ENCODE measurements around the gene PSKH1.
"Not testable (repeated sequence)": the region's sequence is repeated elsewhere in the genome, so short reads cannot be mapped to it uniquely, and the experiment has no call there.

Gene PSKH1

DNA sequence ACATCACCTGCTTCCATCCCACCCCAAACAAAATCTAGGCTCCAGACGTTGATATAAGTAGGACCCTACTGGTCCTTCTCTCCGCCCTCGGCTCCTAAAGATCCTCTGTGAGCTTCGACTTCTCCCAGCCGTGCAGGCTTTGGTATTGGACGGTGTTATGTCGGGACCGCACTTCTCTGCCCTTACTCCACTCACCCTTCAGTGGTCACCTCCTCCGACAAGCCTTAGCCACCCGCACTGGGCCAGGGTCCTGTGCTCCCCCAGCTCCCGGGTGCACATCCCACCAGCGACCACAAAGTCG, 42.0 kb downstream of the PSKH1 start:
- no peak for DNase-seq (ENCODE audit: low read depth)
- H3K4me3 ChIP-seq (ENCODE audit: low read depth, low read length): peak overlapping the region; percentile 88
- TF ChIP-seq, protein P1, sequence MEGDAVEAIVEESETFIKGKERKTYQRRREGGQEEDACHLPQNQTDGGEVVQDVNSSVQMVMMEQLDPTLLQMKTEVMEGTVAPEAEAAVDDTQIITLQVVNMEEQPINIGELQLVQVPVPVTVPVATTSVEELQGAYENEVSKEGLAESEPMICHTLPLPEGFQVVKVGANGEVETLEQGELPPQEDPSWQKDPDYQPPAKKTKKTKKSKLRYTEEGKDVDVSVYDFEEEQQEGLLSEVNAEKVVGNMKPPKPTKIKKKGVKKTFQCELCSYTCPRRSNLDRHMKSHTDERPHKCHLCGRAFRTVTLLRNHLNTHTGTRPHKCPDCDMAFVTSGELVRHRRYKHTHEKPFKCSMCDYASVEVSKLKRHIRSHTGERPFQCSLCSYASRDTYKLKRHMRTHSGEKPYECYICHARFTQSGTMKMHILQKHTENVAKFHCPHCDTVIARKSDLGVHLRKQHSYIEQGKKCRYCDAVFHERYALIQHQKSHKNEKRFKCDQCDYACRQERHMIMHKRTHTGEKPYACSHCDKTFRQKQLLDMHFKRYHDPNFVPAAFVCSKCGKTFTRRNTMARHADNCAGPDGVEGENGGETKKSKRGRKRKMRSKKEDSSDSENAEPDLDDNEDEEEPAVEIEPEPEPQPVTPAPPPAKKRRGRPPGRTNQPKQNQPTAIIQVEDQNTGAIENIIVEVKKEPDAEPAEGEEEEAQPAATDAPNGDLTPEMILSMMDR (IDR thresholded peaks at IDR 0.05; ENCODE audit: insufficient read depth, low read depth, low read length, missing control alignments): no peak

DNA sequence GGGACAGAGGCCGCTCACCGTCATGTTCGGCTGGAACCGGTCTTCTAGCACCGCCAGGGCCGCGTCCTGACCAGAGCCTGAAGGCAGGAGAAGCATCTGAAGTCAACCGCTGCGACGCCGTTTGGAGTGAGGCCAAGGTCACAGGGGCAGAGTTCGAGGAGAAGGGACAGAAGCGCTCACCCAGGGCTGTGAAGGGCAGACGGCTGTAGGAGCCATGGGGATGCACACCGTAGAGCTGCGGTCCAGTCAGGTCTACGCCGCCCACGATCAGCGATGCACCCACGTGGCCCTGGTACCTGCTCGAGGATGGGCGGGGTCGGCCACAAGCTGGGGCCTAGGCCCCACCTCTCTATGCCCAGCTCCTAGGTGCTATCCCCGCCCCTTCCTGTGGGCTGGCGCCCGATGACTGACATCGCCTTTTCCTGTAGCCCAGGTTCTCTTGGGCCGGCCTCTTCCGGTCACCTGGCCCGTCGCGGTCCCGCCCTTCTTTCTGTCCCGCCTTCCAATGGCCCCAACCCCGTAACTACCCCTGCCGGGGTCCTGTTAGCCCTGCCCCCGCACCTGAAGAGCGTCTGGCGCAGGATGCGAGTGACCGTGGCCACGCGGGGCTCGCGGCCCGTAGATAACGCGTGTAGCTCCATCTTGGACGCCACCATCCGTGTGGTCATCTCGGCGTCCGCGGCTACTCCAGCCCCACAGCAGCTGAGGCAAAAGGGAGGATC, 42.5 kb downstream of the PSKH1 start:
- DNase-seq (ENCODE audit: low read depth): peak; percentile 97
- H3K4me3 ChIP-seq (ENCODE audit: low read depth, low read length): peak overlapping the region; percentile 88
- TF ChIP-seq, protein P1 (IDR thresholded peaks at IDR 0.05; ENCODE audit: insufficient read depth, low read depth, low read length, missing control alignments): no peak

DNA sequence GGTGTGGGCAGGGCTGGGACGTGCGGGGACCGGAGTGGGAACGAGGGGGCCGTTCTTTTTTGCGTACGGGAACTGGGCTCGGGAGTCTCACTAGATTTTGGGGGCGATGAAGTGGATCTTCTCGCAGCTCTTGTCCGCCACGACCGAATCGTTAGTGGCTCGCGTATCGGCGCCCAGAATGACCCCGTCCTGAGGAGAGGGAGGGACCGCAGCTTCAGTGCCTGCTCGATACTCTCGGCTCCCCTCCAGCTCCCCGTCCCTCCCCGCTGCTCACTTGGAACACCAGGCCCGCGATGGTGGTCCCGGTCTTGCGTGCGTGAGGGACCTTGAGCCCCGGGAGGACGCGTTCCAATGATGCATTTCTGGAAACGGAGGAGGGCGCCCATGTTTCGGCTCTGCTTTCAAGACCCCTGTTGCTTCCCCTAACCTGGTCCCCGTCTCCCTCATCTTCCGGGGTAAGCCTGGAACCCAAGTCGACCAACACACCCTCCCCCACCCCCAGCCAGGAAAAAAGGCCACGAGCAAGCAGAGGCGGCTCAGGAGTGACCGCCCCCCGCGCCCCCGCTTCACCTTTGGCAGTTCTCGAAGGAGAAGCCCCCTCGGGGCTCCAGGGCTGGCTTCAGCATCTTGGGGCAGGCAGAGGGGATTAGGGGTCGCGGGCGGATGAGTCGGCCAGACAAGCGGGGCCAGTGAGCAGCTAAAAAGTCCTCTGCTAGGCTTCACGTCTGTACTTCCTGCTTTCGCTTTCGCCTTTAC, 43.2 kb downstream of the PSKH1 start, which contains the start of gene PSMB10:
TSS of gene PSMB10 (minus strand) at position 727 of the 756 bp plus-strand sequence. CDS start at position 626, 101 bp downstream.
- peak within 1 kb of the TSS; percentile 88 for H3K4me3 ChIP-seq (ENCODE audit: low read depth, low read length)
- peak; percentile 64 for DNase-seq (ENCODE audit: low read depth)
- TF ChIP-seq, protein P1 (IDR thresholded peaks at IDR 0.05; ENCODE audit: insufficient read depth, low read depth, low read length, missing control alignments): no peak

DNA sequence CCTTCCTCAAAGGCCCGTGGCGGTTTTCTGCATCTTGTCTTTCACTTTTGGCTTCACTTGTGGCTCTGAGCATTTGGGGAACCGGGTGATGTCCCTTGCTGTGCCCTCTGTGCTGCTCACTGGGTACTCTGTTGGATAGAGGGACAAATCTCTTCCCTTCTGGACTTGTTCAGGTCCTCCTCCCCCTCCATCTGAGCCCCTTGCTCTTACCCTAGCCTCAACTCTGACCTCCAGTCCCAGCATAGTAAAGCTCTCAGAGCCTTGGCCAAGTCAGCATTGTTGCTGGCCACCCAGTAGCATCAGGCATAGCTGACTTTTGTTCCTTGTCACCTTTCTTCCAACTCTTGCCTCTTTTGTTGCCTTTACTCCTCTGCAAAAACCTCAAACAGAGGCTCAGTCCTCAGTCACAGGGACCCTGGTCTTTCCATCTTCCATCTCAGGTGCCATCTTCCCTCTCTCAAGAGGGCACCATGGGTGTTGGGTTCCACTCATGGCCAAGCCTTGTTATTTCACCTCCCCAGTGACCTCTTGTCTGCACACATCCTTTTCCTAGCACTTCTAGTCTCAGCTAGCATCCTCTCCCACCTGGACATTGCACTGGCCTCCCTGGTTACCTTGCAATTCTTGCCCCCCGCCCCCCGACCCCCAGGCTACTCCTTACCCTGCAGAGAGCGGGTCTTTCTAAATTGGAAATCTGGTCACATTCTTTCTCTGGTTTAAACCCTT, 44.0 kb downstream of the PSKH1 start:
- TF ChIP-seq, protein P1 (IDR thresholded peaks at IDR 0.05; ENCODE audit: insufficient read depth, low read depth, low read length, missing control alignments): no peak
- peak overlapping the region; percentile 88 for H3K4me3 ChIP-seq (ENCODE audit: low read depth, low read length)
- peak; percentile 93 for DNase-seq (ENCODE audit: low read depth)

DNA sequence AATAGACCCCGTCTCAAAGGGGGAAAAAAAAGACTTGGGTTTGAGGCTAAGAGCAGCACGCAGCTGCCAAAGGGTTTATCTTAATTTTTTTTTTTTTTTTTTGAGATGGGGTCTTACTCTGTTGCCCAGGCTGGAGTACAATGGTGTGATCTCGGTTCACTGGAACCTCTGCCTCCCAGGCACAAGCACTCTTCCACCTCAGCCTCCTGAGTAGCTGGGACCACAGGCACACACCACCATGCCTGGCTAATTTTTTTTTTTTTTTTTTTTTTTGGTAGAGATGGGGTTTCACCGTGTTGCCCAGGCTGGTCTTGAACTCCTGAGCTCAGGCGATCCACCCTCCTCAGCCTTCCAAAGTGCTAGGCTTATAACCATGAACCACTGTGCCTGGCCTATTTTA, 44.7 kb downstream of the PSKH1 start:
- DNase-seq (ENCODE audit: low read depth); H3K4me3 ChIP-seq (ENCODE audit: low read depth, low read length): not testable (repeated sequence)

DNA sequence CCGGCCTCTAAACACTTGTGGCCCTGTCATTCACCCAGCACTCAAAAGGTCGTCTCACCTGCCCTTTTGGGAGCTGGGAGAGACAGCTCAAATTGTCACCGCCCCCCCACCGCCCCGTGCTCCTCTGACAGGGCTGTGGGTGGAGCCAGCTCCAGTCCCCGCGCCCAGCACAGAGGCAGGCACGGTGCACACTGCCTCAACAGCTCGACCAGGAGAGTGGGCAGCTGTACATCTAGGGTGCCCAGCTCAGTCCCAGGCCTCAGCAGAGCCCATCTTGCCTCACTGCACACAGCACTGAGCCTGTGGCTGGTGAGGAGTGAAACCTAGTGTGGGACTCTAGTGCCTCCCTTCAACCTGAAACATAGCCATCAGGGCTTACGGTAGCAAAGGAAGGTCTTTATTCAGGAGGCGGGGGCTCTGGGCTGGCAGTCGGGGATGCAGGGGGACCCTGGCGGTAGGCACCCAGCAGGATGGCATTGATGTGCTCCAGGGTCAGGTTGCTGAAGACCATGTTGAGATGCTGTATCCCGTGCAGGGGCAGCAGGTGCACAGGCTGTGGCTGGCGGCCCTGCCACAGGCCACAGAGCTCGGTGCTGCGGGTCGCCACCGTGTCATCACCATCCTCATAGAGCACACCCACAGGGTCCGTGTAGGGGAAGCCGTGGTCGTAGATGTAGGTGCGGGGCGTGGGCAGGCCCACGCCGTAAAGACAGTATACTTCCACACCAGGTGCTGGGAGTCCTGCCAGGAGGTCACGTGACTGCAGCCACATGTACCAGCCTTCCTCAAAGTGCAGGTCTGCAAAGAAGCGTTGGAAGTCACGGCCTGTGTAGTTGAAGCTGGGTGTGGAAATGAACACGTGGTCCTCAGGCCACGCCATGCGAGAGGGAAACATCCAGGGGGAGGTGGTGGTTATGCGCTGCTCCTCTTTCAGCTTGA, 46.7 kb downstream of the PSKH1 start:
- no peak overlapping the region for H3K4me3 ChIP-seq (ENCODE audit: low read depth, low read length)
- no peak for DNase-seq (ENCODE audit: low read depth)
- TF ChIP-seq, protein P1 (IDR thresholded peaks at IDR 0.05; ENCODE audit: insufficient read depth, low read depth, low read length, missing control alignments): no peak
